HG02870 (cell line): ENCODE results near the gene CARMIL1.

ENCODE experiments used
- ATAC-seq: cut with Tn5 transposase; IDR thresholded peaks from one replicate; pipeline ENCODE4 v1.9.1; 2021; ENCODE audit warnings: mild to moderate bottlenecking, moderate library complexity; ENCODE audit not compliant: unreplicated experiment

The CARMIL1 gene

DNA sequence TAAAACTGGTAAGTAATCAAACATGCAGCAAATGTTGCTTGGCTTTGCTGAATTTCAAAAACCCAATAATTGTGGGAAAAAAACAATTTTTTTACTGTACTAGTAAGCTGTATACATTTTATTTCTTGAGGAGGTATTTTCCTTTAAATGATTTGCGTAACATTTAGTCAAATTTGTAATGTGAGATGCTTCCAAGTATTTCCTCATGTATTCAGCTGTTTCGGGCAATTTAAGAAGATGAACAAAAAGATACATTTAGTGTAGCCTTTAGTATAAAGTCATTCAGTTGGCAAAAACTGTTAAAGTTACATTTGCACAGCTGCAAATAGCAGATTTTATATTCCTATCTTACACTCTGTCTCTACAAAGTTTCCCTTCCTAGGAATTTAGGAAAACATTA is 186.8 kb downstream of the CARMIL1 start:
- no peak for ATAC-seq

DNA sequence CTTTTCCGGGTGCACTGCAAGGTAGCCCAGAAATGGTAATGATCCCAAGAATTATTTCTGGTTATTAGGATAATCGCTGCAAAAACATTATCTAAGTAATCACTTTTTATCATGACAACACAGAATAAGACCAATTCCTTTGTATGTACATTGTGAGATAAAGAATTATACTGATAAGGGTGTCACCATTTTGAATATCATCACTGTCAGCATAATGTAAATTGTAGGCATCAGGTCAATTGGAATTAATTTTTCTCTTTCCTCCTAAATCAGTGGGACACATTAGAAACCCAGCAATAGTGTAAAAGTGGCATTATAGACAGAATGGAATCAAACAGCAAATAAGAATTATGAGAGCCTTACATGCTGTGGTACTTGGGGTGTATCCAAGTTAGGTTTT is 189.7 kb downstream of the CARMIL1 start:
- ATAC-seq, result no peak

DNA sequence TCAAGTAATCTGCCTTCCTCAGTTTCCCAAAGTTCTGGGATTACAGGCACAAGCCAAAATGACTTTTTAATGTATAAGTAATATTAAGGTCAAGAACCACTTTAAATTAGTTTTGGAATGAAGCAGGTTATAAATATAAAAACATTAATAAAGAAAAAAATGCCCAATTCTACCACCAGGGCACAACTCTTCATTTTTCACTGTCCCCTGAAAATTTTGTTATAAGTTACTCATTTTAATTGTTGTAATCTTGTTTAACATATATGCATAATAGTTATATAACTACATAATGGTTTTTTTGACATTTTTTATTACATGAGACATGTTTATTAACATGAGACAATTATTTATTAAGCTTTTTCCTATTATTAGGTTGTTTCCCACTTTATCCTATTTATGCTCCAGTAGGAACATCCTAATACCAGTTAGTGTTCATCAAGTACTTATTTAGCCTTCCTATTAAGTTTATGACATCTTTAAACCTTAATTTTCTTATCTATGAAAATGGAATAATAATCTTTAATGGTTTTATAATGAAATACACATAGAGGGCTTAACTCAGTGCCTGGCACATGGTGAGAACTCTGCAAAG is 190.7 kb downstream of the CARMIL1 start:
- no peak for ATAC-seq

DNA sequence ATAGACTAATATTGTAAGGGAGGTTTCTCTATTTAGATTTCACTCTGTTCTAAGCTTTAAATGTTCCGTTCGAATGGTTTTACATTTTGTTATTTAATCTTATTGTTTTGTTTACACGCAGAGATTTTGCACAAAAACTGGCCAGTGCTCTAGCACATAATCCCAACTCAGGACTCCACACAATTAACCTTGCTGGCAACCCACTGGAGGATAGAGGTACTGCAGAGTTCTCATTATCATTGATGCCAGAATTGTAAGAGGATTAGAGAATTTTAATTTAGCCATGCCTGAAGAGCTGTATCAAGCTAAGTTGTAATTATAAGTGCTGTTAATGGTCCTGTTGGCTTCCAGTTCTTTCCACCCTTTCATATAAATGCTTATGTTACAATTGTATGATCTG is 193.1 kb downstream of the CARMIL1 start:
- ATAC-seq, result no peak

DNA sequence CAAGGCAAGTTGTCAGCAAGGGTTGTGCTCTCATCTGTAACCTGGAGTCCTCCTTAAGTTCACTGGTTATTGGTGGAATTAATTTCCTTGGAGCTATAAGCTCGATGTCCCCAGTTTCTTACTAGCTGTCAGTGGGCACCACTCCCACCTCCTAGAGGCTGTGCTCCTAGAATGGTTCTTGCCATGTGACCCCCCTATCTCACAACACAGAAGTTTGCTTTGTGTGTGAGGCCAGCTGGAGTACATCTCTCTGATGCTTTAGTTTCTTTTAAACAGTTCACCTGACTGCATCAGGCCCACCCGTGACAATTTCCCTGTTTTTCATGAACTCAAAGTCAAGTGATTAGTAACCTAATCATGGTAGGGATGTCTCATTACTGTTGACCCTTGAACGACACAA is 193.7 kb downstream of the CARMIL1 start:
- no peak for ATAC-seq

DNA sequence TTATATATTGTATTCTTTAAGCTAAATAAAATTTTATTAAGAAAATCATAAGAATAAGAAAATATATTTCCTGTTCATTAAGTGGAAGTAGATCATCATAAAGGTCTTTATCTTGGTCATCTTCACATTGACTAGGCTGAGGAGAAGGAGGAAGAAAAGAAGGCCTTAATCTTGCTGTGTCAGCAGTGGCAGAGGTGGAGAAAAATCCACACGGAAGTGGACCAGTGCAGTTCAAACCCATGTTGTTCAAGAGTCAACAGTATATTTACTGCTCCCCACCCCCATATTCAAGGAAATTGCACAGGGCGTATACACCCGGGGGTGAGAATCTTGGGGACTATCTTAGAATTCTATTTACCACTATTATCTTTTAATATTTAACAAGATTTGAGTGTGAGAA is 194.3 kb downstream of the CARMIL1 start:
- ATAC-seq, result no peak

DNA sequence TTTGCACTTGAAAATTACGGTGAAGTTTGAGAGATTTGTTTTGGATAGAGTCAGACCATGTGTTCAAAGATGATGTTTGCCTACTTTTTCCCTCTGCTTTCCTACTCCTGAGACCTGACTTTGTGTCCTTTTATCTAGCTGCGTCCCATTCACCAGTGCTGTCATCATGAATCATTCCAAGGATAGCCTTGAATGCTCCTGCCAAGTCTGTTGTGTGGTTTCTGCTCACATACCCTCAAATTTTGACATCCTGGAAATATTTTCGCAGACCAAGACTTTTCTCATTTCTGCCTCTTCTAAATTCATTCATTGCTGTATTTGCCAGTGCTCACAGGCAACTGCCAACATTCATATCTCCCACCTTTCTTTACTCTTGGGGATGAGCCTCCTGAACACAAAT is 197.0 kb downstream of the CARMIL1 start:
- no peak for ATAC-seq

DNA sequence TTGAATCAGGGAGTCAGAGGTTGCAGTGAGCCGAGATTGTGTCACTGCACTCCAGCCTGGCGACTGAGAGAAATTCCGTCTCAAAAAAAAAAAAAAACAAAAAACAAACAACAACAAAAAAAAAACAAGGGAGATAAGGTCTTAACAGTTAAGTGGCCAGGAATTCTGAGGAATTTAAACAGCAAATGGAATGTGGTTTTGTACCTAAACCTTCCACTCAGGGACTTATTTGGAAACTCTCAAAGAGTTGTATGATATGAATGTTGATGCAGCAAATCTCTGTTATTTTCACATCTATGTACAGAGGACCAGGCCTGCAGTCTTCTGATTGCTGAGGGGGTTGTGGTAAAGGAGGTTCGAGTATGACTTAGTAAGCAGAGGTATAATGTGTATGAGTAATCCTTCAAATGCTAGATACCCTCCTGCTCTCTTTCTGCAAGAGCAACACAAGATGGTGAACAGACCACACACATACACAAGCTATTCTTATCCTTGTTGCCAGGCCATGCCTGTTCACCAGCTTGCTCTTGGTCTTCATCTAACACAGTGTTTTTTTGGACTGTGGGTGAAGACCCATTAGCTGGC is 197.9 kb downstream of the CARMIL1 start:
- ATAC-seq, result no peak

DNA sequence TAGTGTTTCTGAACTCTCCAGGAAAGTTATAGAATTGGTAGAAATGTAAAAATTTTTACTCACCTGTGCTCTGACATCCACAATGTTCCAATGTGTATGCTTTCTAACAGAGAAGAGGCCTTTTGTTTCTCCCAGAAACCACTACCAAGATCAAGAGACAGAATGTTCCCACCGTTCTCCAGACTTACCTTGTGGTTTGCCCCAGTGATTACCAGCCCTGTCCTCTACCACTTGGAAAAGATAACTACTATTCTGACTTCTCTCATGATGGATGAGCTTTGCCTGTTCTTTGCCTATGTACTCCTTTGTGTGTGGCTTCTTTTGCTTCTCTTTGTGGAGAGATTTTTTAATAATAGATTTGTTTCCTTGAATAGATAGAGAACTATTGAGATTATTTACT is 199.8 kb downstream of the CARMIL1 start:
- ATAC-seq, result no peak

DNA sequence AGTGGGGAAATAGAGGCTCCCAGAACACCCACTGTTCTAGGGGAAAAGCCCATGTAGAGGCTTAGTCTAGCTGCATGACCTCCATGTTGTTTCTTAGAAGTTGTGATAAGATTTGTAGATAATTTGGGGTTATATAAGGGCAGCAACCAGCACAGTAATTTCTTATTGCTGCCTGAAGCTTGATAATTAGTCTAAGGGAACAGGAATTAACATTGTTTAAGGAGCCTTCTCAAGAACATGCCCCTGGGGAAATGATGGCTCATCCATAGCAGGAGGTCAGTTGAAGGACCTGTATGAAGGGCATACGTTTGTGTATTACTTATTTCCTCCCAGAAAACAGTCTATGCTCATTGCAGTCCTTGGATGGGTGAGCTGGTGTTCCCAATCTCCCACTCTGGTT is 202.1 kb downstream of the CARMIL1 start:
- no peak for ATAC-seq

DNA sequence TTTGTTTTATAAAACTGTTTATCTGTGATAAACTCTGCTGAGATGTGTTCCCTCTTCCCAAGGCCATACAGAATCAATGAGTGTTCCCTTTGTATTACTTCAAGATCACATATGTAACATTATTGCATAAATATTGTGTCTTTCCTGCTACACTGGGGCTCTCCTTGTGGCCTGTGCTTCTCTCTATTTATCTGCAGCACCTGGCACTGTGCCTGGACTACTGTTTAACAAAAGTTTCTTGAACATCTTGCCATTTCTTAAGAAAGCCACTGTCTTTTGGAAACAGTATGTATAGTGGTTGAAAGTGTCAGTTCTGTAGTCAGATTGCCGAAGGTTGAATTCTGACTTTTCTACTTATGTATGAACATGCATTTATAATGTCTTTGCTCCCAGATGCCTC is 203.8 kb downstream of the CARMIL1 start:
- no peak for ATAC-seq

DNA sequence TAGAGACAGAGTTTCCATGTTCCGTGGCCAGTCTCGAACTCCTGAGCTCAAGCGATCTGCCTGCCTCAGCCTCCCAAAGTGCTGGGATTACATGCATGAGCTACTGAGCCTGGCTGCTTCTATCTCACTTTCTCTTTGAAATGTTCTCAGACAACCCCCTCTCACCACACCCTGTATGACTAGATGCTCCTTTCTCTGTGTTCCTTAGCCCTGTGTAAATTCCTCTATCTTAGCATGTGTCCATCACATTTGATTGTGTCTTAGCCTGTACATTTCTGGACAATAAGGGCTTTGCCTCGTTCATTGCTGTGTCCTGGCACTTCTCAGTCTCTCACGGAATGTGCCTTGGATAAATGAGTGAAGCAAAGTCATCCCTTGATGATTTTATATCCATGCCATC is 204.8 kb downstream of the CARMIL1 start:
- ATAC-seq, result no peak

DNA sequence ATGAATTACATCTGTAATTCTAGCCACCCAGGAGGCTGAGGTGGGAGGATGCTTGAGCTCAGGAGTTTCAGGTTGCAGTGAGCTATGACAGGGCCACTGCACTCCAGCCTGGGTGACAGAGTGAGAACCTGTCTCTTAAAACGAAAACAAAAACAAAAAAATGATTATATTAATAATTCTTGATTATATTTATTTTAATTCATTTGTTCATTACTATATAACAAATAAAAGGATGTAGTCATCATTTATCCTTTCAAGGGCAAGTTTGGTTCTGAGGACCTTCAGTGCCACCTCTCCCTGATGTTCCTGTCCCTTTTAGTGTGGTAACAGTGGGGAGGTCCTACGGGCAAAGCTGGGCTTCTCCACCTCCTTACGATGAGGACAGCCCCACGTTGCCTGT is 205.7 kb downstream of the CARMIL1 start:
- no peak for ATAC-seq

DNA sequence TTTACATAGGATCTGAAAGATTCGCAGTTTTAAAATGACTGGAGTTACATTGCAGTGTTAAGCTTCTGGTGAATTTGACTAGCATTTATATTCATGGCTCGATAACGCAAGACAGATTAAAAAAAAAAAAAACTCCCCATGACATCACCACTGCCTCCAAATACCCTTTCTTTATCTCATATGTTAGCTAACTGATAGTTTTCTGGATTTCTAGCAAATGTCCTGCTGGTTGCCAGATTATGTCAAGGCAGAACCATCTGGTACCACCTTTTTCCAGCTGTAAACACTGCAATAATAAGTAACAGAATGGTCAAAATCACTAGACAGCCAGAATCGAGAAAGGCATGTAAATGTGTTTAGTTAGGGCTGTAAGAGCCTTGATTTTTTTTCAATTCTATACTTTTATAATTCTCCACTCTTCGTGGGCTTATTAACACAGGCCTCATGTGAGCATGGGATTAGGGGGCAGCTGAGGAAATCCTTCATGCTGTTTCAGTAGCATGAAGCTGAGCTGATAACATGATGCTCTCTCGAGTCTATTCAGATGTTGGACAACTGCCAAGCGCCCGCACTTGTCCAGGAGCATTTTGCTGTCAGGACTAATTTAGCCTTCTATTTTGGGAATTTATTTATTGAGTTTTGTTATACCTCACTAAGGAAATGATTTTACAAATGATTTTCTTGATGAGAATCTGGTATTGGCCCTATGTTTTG is 206.8 kb downstream of the CARMIL1 start:
- no peak for ATAC-seq

DNA sequence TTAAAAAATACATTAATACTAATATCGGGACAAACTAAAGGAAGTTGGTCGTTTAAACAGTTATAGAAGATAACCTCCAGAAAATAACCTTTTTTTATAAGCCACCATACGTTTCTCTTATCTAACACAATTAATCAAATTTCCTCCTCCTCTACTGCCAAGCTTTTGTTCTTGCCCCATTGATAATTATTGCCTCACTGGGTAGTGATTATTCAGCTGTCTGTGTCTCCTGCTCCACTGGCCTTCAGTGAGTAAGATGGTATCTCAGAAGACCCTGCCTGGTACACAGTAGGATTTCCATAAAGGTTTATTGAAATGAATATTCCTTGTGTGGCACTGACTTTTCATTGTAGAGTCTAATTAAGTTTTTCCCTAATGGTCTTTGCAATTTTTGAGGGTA is 207.4 kb downstream of the CARMIL1 start:
- no peak for ATAC-seq

DNA sequence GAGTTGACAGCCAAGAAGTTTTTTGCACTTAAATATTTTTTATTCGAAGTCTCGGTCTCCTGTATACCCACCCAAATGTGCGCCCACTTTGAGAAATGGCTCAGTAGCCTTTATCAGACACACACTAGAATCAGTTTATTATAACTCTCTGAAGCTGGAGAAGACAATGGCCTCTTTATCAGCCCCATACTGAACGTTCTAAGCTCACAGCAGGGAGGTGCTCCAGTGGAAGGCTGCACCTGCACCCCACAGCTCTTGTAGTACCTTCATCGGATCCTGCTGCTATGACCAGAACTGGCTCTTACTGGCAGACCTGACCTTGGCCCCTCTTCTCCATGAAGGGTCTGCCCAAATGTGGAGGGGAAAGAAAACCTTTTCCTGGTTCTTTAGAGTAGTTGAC is 207.8 kb downstream of the CARMIL1 start:
- no peak for ATAC-seq

DNA sequence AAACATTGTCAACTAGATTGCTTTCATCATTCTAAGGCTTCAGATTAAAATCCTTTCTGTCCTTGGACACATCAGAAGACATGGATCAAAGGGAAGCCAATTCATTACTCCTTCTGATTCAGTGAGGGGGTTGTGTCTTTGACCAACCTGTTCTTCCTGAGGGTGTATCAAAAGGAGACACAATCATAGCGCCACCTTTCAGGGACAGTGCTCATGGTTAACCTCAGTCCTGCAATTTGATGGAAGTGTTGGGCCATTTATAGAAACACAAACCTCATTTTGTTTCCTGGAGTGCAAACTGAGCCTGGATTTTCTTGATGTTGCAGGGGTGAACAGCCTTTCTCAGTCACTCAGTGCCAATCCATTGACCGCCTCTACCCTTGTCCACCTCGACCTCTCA is 209.0 kb downstream of the CARMIL1 start:
- no peak for ATAC-seq

DNA sequence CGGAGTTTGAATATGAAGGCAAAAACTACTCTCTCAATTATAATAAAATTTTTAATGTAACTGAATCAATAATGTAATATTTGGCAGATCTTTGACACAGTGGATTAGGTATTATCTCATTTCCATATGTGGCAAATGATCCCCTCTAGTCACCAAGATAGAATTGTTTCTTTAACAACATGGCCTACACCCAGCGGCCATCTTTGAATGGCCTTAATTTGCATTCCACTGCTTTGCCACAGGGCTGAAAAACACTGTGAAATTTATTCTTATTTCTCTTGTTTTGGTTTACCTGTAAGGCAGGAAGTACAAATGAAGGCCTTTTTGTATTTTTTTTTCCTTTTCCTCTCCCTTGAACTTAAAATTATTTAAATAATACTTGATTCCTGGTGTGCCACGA is 210.2 kb downstream of the CARMIL1 start:
- no peak for ATAC-seq

DNA sequence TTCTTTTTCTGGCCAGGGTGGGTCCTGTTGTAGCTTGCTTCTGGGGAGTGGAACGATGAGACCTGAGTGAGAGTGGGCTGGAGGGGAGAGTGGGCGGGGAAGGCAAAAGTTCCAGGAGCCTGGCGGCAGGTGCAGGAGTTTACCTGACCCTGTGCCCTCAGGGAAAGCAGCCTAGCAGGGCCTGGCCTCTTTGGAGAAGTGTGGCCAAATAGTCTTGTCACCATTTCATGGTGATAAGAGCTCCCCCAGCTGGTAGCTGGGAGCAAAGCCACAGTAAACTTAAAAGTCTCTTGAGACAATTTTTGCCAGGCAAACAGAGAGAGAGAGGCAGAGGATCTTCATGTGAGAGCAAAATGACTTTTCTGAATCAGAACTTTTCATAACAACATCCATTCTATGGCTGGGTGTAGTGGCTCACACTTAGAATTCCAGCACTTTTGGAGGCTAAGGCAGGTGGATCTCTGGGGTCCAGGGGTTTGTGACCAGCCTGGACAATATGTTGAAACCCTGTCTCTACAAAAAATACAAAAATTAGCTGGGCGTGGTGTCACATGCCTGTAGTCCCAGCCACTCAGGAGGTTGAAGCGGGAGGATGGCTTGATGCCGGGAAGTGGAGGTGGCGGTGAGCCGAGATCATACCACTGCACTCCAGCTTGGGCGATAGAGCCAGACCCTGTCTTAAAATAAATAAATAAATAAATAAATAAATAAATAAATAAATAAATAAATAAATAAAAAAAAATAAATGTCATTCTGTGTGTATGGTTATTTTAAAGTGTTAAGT is 211.0 kb downstream of the CARMIL1 start:
- peak; percentile 74 for ATAC-seq

DNA sequence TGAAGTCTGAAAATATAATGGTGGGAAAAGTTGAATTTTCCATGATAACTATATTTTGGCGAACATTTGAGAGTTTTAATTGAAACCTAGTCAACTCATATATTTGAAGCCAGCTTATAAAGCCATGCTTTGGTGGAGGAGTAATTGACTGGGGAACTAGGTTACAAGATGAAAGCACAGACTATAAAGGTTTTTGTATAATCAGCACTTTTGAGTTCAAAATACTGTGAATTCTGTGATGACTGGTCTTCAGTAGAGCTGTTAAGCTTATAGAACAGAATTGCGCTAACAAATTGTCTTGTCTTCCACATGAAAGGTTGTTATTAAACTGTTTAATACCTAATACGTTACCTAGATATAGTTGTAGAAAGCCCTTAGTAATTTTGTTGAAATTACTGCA is 213.8 kb downstream of the CARMIL1 start:
- no peak for ATAC-seq

DNA sequence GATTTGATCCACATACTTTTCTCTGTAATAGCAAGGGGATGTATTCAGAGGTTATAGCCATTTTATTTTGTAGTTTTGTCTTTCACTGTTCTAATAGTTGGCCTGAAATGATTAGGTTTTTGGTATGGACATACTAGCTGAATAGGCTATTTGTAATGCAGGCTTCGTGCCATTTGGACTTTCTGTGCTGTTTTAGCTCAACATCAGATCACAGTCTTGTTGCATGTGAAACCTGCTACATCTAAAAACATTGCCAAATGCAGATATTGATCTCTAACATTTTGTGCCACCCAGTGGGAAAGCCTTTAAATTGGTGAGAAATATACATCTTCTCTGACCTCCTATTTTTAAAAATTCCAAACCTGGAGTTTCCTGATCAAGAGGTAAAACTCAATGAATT is 215.3 kb downstream of the CARMIL1 start:
- no peak for ATAC-seq
